Skin epidermis (tissue), 12 donors: ENCODE data around the gene HIP1.
"Not testable (repeated sequence)": the region's sequence is repeated elsewhere in the genome, so short reads cannot be mapped to it uniquely, and the experiment has no call there.

Source experiments
- H3K27ac ChIP-seq, 21 experiments: fragments of 200-600 bp; sonication (generic) in 11 of 21; one replicate each; pipeline ENCODE4 v1.5.0; 2020; ENCODE audit warnings: mild to moderate bottlenecking in 3 of 21, inconsistent platforms in 2 of 21, moderate library complexity in 2 of 21
- H3K4me3 ChIP-seq, 7 experiments: fragments of 200-600 bp; sonication (generic) in 2 of 7; one replicate each; pipeline ENCODE4 v1.5.0; 2020; ENCODE audit warnings: inconsistent platforms in 2 of 7, mild to moderate bottlenecking in 2 of 7, moderate library complexity in 1 of 7

The HIP1 gene

DNA sequence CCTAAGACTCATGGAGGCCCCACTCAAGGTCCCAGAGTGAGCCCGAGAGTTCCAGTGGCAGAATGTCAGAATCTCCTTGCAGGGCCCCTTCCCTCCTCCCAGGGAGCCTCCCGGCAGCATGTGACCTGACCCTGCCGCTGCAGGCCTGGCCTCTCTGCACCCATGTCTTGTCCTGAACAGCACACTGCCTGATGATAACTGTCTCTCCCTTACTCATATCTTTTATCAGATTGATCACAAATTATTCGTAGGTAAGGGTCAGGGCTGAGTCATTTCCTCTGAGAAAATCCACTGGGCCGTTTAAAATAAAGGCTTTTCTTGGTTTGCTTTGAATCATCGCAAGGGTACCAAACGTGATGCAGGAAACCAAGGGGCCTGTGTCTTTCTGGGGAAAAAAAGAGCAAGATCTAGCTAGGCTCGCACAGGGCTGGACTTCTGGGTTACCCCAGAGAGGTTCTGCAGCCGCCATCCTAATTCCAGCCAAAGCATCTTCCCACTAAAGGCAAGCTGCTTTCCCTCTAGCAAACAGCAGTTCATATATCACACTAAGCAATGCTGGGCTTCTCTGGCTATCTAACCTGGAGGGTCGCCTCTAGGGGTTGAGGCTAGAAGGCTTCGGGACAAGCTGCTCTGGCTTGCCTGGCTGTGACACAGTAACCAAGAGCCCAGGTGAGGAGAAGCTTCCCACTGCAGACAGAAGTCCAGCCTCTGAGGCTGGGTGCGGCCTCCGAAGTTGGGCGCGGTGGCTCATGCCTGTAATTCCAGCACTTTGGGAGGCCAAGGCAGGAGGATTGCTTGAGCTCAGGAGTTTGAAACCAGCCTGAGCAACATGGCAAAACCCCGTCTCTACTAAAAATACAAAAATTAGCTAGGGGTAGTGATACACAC lies 141.8 kb downstream of the HIP1 start:
- no peak overlapping the region for H3K4me3 ChIP-seq
- peak overlapping the region in 3 of 21 experiments; percentile 36 to 38 (median 37) for H3K27ac ChIP-seq

- no peak overlapping the region for H3K27ac ChIP-seq
- no peak overlapping the region for H3K4me3 ChIP-seq
Measured at GRCh38 chr7:75595766-75596165, 143.0 kb downstream of the HIP1 start.

GRCh38 chr7:75593500-75594184 lies 145.1 kb downstream of the HIP1 start:
- not testable (repeated sequence) for H3K27ac ChIP-seq, H3K4me3 ChIP-seq

DNA sequence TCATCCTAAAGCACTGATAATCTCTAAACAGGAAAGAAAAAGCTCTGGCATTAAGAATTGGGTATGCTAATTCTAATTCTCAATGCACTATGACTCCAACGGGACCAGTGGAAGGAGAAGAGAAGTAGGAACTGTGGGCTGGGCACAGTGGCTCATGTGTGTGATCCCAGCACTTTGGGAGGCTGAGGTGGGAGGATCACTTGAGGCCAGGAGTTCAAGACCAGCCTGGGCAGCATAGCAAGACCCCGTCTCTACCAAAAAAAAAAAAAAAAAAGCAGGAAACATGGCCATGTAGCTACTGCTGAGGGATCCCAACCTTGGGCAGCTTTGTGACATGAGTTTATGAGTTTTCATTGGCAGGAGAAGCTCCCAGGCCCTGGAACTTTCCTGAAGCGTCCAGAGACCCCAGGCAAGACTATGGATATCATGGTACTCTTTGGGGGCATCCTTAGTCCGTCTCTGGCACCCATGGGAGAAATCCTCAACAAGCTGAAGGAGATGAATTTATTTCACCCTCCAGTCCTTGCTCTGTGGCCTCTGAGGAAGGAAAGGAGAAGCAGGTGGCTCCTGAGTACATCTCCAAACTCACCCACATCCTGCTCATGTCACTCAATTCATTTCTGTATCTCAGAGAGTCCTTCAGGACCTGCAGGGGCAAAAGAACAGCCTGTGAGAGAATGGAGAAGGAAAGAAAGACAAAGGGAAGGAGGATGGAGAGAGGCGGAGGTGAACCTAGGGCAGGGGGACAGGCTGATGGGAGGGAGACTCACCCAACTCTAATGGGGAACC lies 147.1 kb downstream of the HIP1 start:
- no peak overlapping the region for H3K27ac ChIP-seq
- no peak overlapping the region for H3K4me3 ChIP-seq

- H3K4me3 ChIP-seq = no peak overlapping the region
- H3K27ac ChIP-seq = no peak overlapping the region
Measured at GRCh38 chr7:75590373-75591005, 148.3 kb downstream of the HIP1 start.

DNA sequence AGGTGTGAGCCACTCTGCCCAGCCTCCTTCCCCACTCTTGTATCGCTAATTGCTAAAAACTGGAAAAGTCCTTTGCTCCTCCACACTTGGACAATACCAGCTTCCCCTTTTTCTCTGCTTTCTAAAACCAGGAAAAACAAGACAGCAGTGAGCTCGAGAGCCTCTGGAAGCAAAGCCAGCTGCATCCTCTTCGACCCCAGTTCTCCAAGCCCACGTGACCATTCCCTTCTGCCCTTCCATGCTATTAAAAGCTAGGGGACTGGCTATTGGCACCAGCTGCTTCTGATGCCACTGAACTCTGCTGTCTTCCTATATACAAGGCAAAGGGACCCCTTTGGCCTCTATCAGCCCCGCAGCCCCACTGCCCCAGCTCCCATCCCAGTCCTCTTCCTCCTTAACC lies 154.4 kb downstream of the HIP1 start:
- Histone ChIP-seq H3K27ac (no peak overlapping the region), H3K4me3 (no peak overlapping the region)

GRCh38 chr7:75583255-75583654 lies 155.5 kb downstream of the HIP1 start:
- Histone ChIP-seq H3K4me3 (no peak overlapping the region), H3K27ac (no peak overlapping the region)

DNA sequence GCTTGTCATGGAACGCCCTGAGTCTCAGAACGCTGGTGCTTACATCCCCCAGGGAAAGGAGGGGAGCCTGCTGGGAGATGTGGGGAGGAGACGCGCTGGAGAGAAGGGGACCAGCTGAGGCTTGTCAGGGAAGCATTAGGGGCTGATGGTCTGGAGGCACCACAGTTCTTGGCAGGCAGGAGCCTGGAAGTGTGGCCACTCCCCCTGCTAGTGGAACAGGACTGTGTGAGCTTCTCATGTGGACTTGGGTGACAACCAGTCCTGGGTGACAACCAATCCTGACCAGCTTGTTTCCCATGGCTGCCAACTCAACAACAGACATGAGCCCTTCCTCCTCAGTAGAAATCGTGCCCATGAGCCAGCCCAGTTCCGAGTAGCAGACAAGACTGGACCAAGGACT lies 158.8 kb downstream of the HIP1 start:
- H3K4me3 ChIP-seq = no peak overlapping the region
- H3K27ac ChIP-seq = no peak overlapping the region

GRCh38 chr7:75578081-75578480 lies 160.7 kb downstream of the HIP1 start:
- no peak overlapping the region for H3K27ac ChIP-seq

GRCh38 chr7:75575488-75576121 lies 163.1 kb downstream of the HIP1 start:
- Histone ChIP-seq H3K27ac (no peak overlapping the region), H3K4me3 (no peak overlapping the region)

More at GRCh38 chr7:75578081-75578480, 160.7 kb downstream of the HIP1 start:
- H3K4me3 ChIP-seq = no peak overlapping the region

- no peak overlapping the region for H3K27ac ChIP-seq
- no peak overlapping the region for H3K4me3 ChIP-seq
Measured at GRCh38 chr7:75573477-75574019, 165.2 kb downstream of the HIP1 start.

DNA sequence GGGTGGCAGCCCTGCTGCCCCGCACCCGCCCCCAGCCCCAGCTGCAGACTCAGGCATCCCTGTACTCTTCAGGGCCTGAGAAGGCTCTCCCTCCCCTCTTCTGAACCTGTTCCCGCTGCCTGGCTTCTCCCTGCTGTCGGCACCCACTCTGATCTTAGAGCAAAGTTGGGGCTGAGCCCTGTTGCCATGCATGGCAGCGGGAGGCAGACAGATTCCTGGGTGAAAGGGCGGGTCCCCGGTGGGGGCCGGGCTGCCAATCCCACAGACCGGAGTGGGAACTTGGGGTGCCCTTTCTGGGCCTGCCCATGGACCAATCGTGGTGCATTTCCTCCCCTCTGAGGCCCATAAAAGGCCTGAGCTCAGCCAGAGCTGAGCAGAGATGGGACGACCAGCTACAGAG lies 165.9 kb downstream of the HIP1 start:
- no peak overlapping the region for H3K4me3 ChIP-seq
- H3K27ac ChIP-seq = no peak overlapping the region

GRCh38 chr7:75572396-75572795 lies 166.3 kb downstream of the HIP1 start:
- no peak overlapping the region for H3K4me3 ChIP-seq
- no peak overlapping the region for H3K27ac ChIP-seq

- no peak overlapping the region for H3K4me3 ChIP-seq
- H3K27ac ChIP-seq = no peak overlapping the region
Measured at GRCh38 chr7:75571209-75571608, 167.5 kb downstream of the HIP1 start.

DNA sequence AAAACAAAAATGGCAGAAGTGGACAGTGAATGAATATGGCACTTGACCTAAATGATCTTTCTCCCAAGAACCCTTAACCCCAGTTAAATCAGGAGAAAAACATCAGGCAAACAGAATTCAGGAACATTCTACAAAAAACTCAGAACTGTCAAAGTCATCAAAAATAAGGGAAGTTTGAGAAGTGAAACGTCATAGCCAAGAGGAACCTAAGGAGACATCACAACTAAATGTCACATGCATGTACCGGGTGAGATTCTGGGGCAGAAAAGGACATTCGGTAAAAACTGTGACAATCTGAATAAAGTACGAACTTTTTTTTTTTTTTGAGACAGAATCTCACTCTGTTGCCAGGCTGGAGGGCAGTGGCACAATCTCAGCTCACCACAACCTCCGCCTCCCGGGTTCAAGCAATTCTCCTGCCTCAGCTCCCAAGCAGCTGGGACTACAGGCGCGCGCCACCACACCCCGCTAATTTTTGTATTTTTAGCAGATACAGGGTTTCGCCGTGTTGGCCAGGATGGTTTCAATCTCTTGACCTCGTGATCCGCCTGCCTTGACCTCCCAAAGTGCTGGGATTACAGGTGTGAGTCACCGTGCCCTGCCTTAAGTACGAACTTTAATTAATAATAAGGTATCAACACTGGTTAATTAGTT lies 169.0 kb downstream of the HIP1 start:
- peak overlapping the region in 3 of 21 experiments; percentile 17 to 33 (median 17) for H3K27ac ChIP-seq

GRCh38 chr7:75567948-75568595 lies 170.7 kb downstream of the HIP1 start:
- Histone ChIP-seq H3K27ac (no peak overlapping the region), H3K4me3 (no peak overlapping the region)

More for the DNA sequence above, 169.0 kb downstream of the HIP1 start:
- not testable (repeated sequence) for H3K4me3 ChIP-seq

DNA sequence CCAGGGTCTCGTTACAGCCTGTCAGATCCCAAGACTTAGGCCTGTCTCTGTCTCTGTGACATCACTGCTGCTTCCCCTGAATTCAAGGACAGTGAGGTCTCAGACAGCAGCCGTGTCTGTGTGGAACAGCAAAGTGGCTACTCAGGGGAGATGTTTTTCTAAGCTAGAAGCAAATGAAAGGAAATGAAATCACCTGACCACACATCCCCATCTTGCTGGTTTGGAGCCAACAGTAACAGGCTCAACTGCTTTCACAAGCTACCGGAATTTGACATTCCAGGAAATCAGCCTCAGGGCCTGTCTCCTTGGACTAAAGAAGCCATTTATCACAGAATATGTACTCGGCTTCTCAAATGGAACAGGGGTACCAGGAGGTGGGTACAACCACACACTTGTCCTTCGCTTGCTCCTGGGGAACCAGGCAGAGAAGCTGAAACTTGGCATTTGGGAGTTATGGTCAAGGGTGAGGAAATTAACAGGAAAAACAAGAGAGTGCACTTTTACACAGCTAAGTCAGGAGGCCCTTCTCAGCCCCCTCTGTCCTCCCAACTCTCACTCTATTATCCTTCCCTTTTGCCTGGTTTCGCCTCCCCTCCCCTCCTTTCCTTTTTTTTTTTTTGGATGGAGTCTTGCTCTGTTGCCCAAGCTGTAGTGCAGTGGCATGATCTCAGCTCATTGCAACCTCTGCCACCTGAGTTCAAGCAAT lies 173.5 kb downstream of the HIP1 start:
- peak overlapping the region in 14 of 21 experiments; percentile 13 to 79 (median 48) for H3K27ac ChIP-seq

More for the DNA sequence above, 173.5 kb downstream of the HIP1 start:
- H3K4me3 ChIP-seq = no peak overlapping the region
